Stimulated activated CD8-positive, alpha-beta memory T cell treated with anti-CD3 and anti-CD28 coated beads, Interleukin-15, amount 100 ng/mL, for 4 hours (primary cell): ENCODE data around the gene MTFP1.
"Not testable (repeated sequence)": the region's sequence is repeated elsewhere in the genome, so short reads cannot be mapped to it uniquely, and the experiment has no call there.

Experiments used
- DNase-seq, 2 donors: peaks; one replicate each; pipeline ENCODE4 v3.0.0-alpha.2; 2020; ENCODE audit warnings: low read depth in 2 of 2

The MTFP1 gene

GRCh38 chr22:30425616-30426387 lies at the start of gene MTFP1:
TSS of gene MTFP1 (plus strand) at chr22:30425768. CDS start at chr22:30425880, 112 bp downstream.
- DNase-seq = peak in 1 of 2 donors; percentile 37

GRCh38 chr22:30380011-30380410 lies 45.6 kb upstream of the MTFP1 start:
- no peak for DNase-seq

- DNase-seq = no peak
Observed at GRCh38 chr22:30381264-30381663, 44.3 kb upstream of the MTFP1 start.

GRCh38 chr22:30382340-30382739 lies 43.2 kb upstream of the MTFP1 start:
- no peak for DNase-seq

GRCh38 chr22:30383061-30383460 lies 42.5 kb upstream of the MTFP1 start:
- DNase-seq = no peak

GRCh38 chr22:30385942-30386341 lies 39.6 kb upstream of the MTFP1 start:
- no peak for DNase-seq

GRCh38 chr22:30386608-30386959 lies 39.0 kb upstream of the MTFP1 start:
- no peak for DNase-seq

- DNase-seq = peak; percentile 44 to 60
Observed at GRCh38 chr22:30386960-30387827, 38.4 kb upstream of the MTFP1 start, which contains the start of gene RNF215. TSS of gene RNF215 (minus strand) at chr22:30387411. CDS start at chr22:30387313, 98 bp downstream.

GRCh38 chr22:30390974-30391691 lies 34.4 kb upstream of the MTFP1 start:
- DNase-seq = peak; percentile 48 to 56

GRCh38 chr22:30392661-30393321 lies 32.8 kb upstream of the MTFP1 start:
- no peak for DNase-seq

- no peak for DNase-seq
Observed at GRCh38 chr22:30393322-30393680, 32.3 kb upstream of the MTFP1 start.

GRCh38 chr22:30393885-30394284 lies 31.7 kb upstream of the MTFP1 start:
- DNase-seq = no peak

- DNase-seq = peak; percentile 16 to 19
Observed at GRCh38 chr22:30396871-30397655, 28.5 kb upstream of the MTFP1 start, which contains the start of gene SEC14L2. TSS of gene SEC14L2 (plus strand) at chr22:30397018. CDS start at chr22:30397117, 99 bp downstream.

- DNase-seq = no peak
Observed at GRCh38 chr22:30397656-30398635, 27.6 kb upstream of the MTFP1 start.

- DNase-seq = no peak
Observed at GRCh38 chr22:30398685-30399680, 26.6 kb upstream of the MTFP1 start.

- no peak for DNase-seq
Observed at GRCh38 chr22:30399718-30400117, 25.9 kb upstream of the MTFP1 start.

GRCh38 chr22:30400159-30400558 lies 25.4 kb upstream of the MTFP1 start:
- no peak for DNase-seq

- DNase-seq = not testable (repeated sequence)
Observed at GRCh38 chr22:30401024-30401423, 24.5 kb upstream of the MTFP1 start.
